WTC11 (cell line): ENCODE data around the gene STK32B. TPM values are rescaled to one million over a fixed set of nuclear protein-coding genes. Genes with fewer than 3 reads are reported as not detected.

Experiments used
- ATAC-seq: fragments of 200-7000 bp; cut with Tn5 transposase; 2 replicates; pipeline ENCODE4 v1.10.0; 2021; ENCODE audit warnings: mild to moderate bottlenecking, moderate library complexity
- CTCF ChIA-PET: fragments of 300-600 bp; sonication (Branson Sonifier 250); formaldehyde crosslinking; loops from one replicate; lab custom pipeline; 2021; ENCODE audit warnings: antibody characterized with exemption; lab: Charles Lee
- POLR2A ChIA-PET: fragments of 350-600 bp; sonication (Branson Sonifier 250); formaldehyde crosslinking; loops from one replicate; lab custom pipeline; 2021; ENCODE audit warnings: antibody characterized with exemption; lab: Charles Lee
- DNase-seq: peaks from one replicate; pipeline ENCODE4 v3.0.0; 2021; ENCODE audit warnings: low spot score
- H3K27ac Mint-ChIP-seq: 2 replicates; pipeline ENCODE4 v1.8.0; 2021; ENCODE audit warnings: mixed read lengths
- H3K27me3 Mint-ChIP-seq: 2 replicates; pipeline ENCODE4 v1.8.0; 2021; ENCODE audit warnings: low read depth, mild to moderate bottlenecking, moderate library complexity, mixed read lengths
- H3K36me3 Mint-ChIP-seq: 2 replicates; pipeline ENCODE4 v1.8.0; 2021; ENCODE audit warnings: mixed read lengths
- H3K4me1 Mint-ChIP-seq: 2 replicates; pipeline ENCODE4 v1.8.0; 2022; ENCODE audit warnings: mixed read lengths
- H3K4me3 Mint-ChIP-seq: 2 replicates; pipeline ENCODE4 v1.8.0; 2021; ENCODE audit warnings: mild to moderate bottlenecking, moderate library complexity, mixed read lengths
- H3K9me3 Mint-ChIP-seq: 2 replicates; pipeline ENCODE4 v1.8.0; 2021; ENCODE audit warnings: mixed read lengths
- CREB1 ChIP-seq: sonication (generic); formaldehyde crosslinking; IDR thresholded peaks from 2 replicates; pipeline ENCODE4 v1.8.0; 2023; ENCODE audit warnings: mild to moderate bottlenecking, missing genetic modification reagents
- ELF4 ChIP-seq: sonication (generic); formaldehyde crosslinking; IDR thresholded peaks from 2 replicates; pipeline ENCODE4 v1.8.1; 2022; ENCODE audit warnings: low read depth, mild to moderate bottlenecking, moderate library complexity, missing genetic modification reagents
- GRHL2 ChIP-seq: fragments of 250-450 bp; sonication (Bioruptor Pico); IDR thresholded peaks from 2 replicates; pipeline ENCODE4 v1.8.0; 2022; ENCODE audit warnings: mild to moderate bottlenecking, moderate library complexity; ENCODE audit not compliant: insufficient replicate concordance, severe bottlenecking
- HMGA2 ChIP-seq: fragments of 250-450 bp; sonication (Bioruptor Pico); IDR thresholded peaks from 2 replicates; pipeline ENCODE4 v1.4.0; 2021; ENCODE audit warnings: mild to moderate bottlenecking, moderate library complexity
- HMGXB4 ChIP-seq: sonication (generic); formaldehyde crosslinking; IDR thresholded peaks from 2 replicates; pipeline ENCODE4 v1.8.1; 2023; ENCODE audit warnings: mild to moderate bottlenecking, moderate library complexity, missing genetic modification reagents
- KAT7 ChIP-seq: sonication (generic); formaldehyde crosslinking; IDR thresholded peaks from 2 replicates; pipeline ENCODE4 v1.8.1; 2023; ENCODE audit warnings: missing genetic modification reagents, mild to moderate bottlenecking, borderline replicate concordance
- SOX15 ChIP-seq: fragments of 250-450 bp; sonication (Bioruptor Pico); IDR thresholded peaks from 2 replicates; pipeline ENCODE4 v1.9.0; 2021; ENCODE audit warnings: mild to moderate bottlenecking
- TCF7 ChIP-seq: sonication (generic); formaldehyde crosslinking; IDR thresholded peaks from 2 replicates; pipeline ENCODE4 v1.8.0; 2022; ENCODE audit warnings: mild to moderate bottlenecking, low read depth, missing genetic modification reagents, moderate library complexity
- USF2 ChIP-seq: sonication (generic); formaldehyde crosslinking; IDR thresholded peaks from 2 replicates; pipeline ENCODE4 v1.8.1; 2023; ENCODE audit warnings: mild to moderate bottlenecking, missing genetic modification reagents, moderate library complexity
- ZNF263 ChIP-seq: sonication (generic); formaldehyde crosslinking; IDR thresholded peaks from 2 replicates; pipeline ENCODE4 v1.8.1; 2022; ENCODE audit warnings: low read depth, mild to moderate bottlenecking, moderate library complexity, missing genetic modification reagents
- total RNA-seq: library from RNA; stranded (reverse); gene quantifications from 3 replicates; pipeline ENCODE4 v1.2.3, GENCODE V29; 2021
- TF ChIP-seq, protein P1 (sequence below): sonication (generic); formaldehyde crosslinking; IDR thresholded peaks from 2 replicates; pipeline ENCODE4 v1.8.0; 2022; ENCODE audit warnings: mild to moderate bottlenecking, missing genetic modification reagents
- TF ChIP-seq, protein P2 (sequence below): fragments of 250-450 bp; sonication (Bioruptor Pico); conservative IDR thresholded peaks from 2 replicates; pipeline ENCODE4 v1.9.0; 2021; ENCODE audit warnings: mild to moderate bottlenecking

STK32B gene
- total RNA-seq, 1 experiment from 2014 or later = 1.9 TPM

DNA sequence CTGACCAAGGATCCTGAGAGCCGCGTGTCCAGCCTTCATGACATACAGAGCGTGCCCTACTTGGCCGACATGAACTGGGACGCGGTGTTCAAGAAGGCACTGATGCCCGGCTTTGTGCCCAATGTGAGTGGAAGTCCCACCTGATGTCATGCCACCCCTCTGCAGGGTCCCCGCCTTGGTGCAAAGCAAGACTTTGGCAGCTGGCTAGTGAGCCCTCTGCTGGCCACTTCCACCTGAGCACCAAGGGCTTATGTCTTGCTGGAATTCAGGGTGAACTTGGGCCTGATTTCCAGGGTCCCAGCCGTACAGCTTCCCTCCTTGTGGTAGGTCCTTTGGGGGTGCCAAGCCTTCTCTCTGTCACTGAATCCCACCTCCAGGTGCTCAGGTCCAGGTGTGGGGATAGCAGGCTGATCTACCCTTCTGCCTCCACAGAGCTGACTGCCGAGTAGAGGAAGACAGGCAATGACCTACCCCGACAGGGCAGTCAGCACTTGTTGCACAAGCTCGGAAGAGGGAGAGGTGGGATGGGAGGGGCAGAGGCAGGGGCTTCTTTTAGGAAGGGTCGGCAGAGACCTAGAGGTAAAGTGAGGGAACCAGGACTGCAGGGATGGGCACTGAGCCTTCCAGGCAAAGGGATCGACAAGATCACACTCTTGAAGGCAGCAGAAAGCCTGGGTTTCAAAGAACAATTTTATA is 409.0 kb downstream of the STK32B start (continued):
- TF ChIP-seq HMGXB4 (CRISPR knock-in tag) (0 out of 2 replicates have a peak, but pooled peaks have one; percentile 43), GRHL2 (CRISPR knock-in tag) (no peak)

DNA sequence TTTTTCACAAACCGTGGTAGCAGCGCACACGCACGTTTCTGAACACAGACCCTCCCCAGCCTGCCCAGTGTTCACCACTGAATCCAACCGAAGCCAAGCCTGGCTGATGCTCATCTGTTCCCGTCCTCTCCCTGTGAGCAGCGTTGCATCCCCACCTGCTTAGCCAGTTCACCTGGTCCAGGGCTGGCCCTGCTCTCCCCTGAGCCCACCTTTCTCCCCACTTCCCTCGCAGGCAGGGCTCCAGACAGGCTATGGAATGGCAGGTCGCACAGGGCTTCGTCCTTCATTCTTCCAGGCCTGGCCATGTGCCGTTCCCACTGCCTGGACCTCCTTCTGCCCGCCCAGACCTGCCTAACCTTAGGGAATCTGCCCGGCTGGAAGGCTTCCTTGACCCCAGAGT is 410.2 kb downstream of the STK32B start:
- no peak for TF ChIP-seq SOX15 (CRISPR knock-in tag)
- no peak for TF ChIP-seq USF2
- TF ChIP-seq HMGA2 = no peak
- TF ChIP-seq KAT7 (CRISPR knock-in tag) = no peak
- TF ChIP-seq, all 79 proteins: peak for 0
- Mint-ChIP-seq H3K9me3 (no peaks in the 10 kb centered on the region), H3K27ac (no peak overlapping the region), H3K27me3 (no peaks in the 10 kb centered on the region; the same call in 1 of the 2 replicates), H3K36me3 (no peaks in the 10 kb centered on the region), H3K4me3 (no peak overlapping the region), H3K4me1 (peaks cover 8% of the 10 kb centered on the region)
- DNase-seq (no peak), ATAC-seq (no peak)
- ChIA-PET CTCF (interaction anchor here (3.5 kb wide), 1 partner anchor 62 kb away, joined by 32 read pairs; no protein-coding TSS in a partner anchor), POLR2A (no interaction called here)

DNA sequence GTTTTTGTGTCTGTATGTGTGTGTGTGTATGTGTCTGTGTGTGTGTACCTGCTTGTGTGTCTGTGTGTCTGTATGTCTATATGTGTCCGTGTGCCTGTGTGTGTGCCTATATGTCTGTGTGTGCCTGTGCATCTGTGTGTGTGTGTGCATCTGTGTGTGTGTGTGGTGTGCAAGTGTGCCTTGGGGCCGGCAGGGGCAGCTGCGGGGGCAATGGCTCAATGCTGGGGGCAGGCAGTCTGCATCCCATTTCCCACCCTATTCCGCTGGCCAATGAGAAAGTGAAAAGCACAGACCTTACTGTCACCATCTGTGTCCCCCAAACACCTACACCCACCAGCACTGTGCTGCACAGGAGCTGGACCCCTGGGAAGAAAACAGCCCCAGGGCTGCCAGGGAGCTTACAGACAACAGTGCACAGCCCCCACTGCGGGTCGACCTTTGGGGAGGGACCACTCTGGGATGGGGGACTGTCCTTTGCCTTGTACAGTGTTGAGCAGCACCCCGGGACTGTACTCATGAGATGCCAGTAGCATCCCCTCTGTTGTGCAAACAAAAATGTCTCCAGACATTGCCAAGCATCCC is 411.1 kb downstream of the STK32B start:
- no peaks in the 10 kb centered on the region for H3K9me3 Mint-ChIP-seq
- ATAC-seq (no peak), DNase-seq (no peak)
- H3K4me1 Mint-ChIP-seq = peaks cover 11% of the 10 kb centered on the region
- no peaks in the 10 kb centered on the region for H3K36me3 Mint-ChIP-seq
- CTCF ChIA-PET = no interaction called here
- H3K27ac Mint-ChIP-seq = no peak overlapping the region
- POLR2A ChIA-PET = no interaction called here
- no peak for TF ChIP-seq CREB1
- no peak overlapping the region for H3K4me3 Mint-ChIP-seq
- no peaks in the 10 kb centered on the region; the same call in 1 of the 2 replicates for H3K27me3 Mint-ChIP-seq

DNA sequence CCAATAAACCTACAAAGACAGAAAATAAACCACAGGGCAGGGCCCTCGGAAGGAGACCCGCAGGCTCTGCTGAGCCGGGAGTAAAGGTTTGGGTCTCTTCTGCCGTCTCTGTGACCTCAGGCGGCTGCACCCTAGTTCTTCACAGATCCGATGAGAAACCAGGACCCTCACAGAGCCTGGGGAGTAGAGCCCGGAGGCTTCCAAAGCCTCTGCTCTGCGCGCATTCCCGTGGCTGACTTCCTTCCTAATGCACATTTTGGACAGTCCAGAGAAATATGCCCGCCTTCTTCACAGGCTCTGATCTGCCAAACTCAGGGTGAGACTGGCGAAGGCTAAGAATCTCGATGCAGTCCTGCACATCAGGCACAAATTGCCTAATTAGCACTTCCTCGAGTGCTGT is 411.6 kb downstream of the STK32B start:
- Mint-ChIP-seq H3K9me3 (no peaks in the 10 kb centered on the region), H3K4me3 (no peak overlapping the region), H3K27ac (no peak overlapping the region), H3K4me1 (peaks cover 11% of the 10 kb centered on the region), H3K27me3 (no peaks in the 10 kb centered on the region; the same call in 1 of the 2 replicates), H3K36me3 (no peaks in the 10 kb centered on the region)
- TF ChIP-seq TCF7 (no peak), ZNF263 (CRISPR knock-in tag) (no peak), ELF4 (no peak)
- TF ChIP-seq, protein P1, sequence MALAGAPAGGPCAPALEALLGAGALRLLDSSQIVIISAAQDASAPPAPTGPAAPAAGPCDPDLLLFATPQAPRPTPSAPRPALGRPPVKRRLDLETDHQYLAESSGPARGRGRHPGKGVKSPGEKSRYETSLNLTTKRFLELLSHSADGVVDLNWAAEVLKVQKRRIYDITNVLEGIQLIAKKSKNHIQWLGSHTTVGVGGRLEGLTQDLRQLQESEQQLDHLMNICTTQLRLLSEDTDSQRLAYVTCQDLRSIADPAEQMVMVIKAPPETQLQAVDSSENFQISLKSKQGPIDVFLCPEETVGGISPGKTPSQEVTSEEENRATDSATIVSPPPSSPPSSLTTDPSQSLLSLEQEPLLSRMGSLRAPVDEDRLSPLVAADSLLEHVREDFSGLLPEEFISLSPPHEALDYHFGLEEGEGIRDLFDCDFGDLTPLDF (CRISPR knock-in tag) = no peak
- TF ChIP-seq, protein P2, sequence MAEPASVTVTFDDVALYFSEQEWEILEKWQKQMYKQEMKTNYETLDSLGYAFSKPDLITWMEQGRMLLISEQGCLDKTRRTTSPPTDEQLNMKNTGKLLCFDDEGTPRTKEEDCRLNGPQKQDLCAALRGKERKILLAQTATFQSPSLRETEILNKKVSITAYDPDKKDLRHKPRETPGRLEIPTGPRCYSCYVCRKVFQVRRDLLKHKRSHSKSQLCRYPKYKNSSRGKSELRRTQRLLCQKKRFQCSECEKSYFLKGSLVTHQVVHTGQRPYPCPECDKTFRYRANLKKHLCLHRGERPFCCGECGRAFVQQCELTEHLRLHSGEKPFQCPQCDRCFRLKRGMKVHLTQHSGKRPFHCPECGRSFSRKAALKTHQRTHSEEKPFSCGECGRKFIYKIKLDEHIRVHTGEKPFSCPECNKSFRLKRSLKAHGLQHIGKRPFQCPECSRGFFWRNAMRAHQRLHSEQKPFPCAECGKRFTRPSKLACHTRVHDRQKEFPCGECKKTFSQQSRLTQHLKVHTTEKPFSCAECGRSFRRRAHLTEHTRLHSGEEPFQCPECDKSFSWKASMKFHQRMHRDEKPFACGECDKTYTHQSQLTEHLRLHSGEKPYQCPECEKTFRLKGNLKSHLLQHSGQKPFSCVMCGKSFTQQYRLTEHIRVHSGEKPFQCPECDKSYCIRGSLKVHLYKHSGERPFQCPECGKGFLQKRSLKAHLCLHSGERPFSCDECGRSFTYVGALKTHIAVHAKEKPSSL = no peak
- ATAC-seq (no peak), DNase-seq (no peak)
- CTCF ChIA-PET = no interaction called here
- POLR2A ChIA-PET = no interaction called here
